Measurements from ENCODE around the gene SEMA4D. TPM values are rescaled to one million over a fixed set of nuclear protein-coding genes. Genes with fewer than 3 reads are reported as not detected.

SEMA4D gene
- total RNA-seq, 1 donor from 2014 or later = 12.3 TPM

DNA sequence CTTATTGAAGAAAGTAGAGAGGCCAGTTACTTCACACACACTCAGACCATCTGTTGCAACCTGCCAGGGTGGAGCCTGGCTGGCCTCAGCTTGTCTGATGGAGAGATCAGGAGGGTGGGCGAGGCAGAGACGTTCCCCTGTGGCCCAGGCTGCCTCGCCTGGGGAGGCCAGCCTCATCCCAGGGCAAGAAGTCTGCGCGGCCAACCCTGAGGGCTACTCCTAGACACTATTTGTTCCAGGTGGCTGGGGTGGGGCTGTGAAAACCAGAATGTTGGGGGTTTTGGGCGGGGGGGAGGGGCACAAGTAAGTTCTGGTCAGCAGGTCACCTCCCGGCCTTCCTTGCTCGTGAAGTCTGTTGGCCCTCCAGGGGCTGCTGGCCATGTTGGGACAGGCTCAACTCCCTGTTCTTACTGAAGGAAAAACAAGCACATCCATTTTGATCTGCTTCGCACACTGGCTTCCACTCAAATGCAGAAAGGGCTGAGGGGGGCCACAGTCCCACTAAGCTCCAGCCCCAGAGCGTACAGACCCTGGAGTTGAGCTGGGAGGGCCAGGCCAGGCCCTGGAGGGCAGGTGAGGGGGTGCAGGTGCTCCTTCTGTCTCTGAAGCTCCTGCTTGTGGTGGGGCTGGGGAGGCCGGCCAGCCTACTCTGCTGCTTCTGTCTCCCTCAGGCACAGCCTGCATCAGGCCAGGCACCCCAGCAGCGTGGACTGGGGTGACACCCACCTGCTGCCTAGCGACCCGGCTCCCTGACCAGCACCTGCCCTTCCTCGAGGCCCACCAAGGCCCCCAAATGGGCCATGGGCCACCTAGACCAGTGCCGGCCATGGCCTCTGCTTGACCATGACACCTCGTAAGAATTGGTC is 133.0 kb downstream of the SEMA4D start:
- TF ChIP-seq, protein P1, sequence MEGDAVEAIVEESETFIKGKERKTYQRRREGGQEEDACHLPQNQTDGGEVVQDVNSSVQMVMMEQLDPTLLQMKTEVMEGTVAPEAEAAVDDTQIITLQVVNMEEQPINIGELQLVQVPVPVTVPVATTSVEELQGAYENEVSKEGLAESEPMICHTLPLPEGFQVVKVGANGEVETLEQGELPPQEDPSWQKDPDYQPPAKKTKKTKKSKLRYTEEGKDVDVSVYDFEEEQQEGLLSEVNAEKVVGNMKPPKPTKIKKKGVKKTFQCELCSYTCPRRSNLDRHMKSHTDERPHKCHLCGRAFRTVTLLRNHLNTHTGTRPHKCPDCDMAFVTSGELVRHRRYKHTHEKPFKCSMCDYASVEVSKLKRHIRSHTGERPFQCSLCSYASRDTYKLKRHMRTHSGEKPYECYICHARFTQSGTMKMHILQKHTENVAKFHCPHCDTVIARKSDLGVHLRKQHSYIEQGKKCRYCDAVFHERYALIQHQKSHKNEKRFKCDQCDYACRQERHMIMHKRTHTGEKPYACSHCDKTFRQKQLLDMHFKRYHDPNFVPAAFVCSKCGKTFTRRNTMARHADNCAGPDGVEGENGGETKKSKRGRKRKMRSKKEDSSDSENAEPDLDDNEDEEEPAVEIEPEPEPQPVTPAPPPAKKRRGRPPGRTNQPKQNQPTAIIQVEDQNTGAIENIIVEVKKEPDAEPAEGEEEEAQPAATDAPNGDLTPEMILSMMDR (conservative IDR thresholded peaks at IDR 0.05; ENCODE audit: low read depth, low read length) = no peak
- DNase-seq (ENCODE audit: low read depth) = no peak
- no peak overlapping the region for H3K4me3 ChIP-seq (ENCODE audit: low read depth, low read length)

DNA sequence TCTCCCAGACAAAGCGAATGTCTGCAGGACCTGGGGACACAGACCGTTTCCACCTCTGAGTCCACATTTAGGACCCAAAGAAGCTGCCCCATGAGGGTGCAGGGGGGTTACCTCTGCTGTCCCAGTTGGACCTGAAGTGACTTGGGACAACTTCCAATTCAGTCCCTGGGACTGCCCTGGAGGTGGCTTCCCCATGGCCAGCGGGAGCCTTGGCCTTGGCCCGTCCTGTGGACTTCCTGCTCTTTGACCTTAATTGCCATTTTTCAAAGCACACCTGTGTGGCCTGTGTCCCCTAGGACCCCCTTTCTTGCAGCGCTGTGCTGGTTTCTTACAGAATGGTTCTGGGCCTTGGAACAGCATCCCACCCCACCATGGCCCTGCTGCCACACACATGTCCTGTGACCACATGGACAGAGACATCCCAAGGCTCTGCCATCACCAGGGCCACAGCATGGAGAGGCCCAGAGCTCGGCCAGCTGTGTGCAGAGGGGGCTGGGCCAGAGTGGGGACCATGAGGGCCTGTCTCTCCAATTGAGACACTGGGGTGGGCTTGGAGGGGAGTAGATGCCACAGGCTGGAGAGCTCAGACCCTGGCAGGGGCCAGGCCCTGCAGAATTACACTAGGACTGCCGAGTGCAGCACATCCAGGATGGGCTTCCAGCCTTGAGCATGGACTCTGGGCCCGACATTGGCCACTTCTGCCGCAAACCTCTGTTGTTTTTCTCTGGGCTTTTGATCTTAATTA is 133.8 kb downstream of the SEMA4D start:
- TF ChIP-seq, protein P1 (conservative IDR thresholded peaks at IDR 0.05; ENCODE audit: low read depth, low read length) = no peak
- no peak for DNase-seq (ENCODE audit: low read depth)
- no peak overlapping the region for H3K4me3 ChIP-seq (ENCODE audit: low read depth, low read length)

DNA sequence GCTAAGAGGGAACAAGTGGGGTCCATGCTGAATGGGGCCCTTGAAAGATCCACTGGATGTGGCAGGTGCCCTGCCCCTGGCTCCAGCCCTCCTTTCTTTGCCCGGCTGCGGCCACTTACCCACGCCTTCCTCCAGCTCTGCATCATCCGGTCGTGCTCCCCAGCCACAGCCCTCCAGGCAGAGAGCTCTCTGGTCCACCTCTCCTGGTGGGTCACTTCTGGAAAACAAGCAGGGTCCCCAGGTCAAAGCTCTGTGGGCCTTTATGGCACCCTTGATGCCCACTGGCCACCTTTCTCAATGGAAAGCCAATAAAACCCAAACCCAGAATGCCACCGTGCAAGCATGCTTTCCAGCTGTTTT is 134.6 kb downstream of the SEMA4D start:
- TF ChIP-seq, protein P1 (conservative IDR thresholded peaks at IDR 0.05; ENCODE audit: low read depth, low read length) = no peak
- DNase-seq (ENCODE audit: low read depth) = no peak
- H3K4me3 ChIP-seq (ENCODE audit: low read depth, low read length) = no peak overlapping the region

DNA sequence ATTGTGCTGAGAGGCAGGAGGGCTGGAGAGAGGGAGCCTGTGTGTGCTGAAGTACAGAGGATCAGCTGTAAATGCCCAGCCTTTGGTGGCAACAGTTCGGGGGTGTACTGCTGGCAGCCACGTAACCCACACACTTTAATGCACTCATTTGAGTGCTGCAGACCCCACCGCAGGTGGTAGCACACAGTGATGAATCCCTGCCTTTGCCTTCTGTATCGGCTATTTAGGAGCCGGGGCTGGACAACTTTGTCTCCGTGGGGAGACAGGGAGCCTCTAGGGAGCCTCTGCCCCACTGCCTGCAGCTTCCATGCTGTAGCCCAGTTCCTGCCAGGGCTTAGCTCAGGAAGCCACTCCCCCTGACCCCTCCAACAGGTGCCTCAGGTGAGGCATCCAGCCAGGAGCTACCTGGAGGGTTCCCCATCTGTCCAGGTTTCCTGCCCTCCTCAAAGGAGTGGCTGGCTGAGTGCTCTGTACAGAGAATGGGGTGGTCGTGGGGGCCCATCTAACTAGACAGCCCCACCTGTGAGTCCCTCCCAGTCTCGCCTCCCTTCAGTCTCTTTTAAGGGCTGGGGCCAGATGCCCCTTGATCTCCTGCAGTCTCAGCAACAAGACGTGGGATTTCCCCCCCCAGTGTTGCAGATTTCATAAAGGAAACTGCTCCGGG is 135.1 kb downstream of the SEMA4D start:
- TF ChIP-seq, protein P1 (conservative IDR thresholded peaks at IDR 0.05; ENCODE audit: low read depth, low read length) = no peak
- H3K4me3 ChIP-seq (ENCODE audit: low read depth, low read length) = no peak overlapping the region
- no peak for DNase-seq (ENCODE audit: low read depth)

DNA sequence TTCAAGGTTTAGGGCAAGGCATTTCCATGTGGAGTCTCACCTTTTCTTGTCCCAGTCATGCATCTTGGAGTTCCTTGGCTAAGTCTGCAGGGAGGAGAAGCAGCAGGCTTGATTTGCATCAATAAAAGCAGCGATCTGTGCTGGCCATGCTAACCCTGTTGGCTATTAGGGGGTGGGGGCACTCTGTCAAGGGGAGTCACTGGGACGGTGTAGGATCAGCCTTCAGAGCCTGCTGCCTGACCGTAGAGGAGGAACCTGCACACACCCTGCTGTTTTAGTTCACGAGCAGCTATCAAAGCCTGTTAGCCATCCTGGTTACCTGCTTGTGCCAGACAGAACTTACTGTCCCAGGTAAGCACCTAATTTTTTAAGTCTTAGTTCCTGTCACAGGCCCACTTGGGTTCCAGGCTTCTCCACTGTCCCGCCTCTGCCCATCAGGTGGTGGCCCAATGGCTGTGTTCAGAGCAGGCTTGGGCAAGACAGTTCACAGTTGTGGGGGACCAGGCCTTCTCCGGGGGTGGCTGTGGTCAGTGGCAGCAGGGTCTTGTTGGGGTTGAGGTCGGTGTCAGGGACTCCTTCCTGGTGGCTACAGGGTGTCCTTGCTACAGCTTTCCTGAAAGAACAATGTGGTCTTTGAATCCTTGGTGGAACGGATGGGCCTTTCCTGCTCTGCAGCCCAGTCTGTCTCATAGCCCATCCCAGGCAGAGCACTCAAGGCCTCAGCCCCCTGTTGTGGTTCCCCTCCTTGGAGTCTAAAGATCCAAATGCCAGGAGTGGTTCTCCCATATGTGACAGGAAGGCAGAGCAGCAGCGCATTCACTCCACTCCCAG is 135.9 kb downstream of the SEMA4D start:
- no peak overlapping the region for H3K4me3 ChIP-seq (ENCODE audit: low read depth, low read length)
- DNase-seq (ENCODE audit: low read depth) = no peak
- TF ChIP-seq, protein P1 (conservative IDR thresholded peaks at IDR 0.05; ENCODE audit: low read depth, low read length) = no peak

DNA sequence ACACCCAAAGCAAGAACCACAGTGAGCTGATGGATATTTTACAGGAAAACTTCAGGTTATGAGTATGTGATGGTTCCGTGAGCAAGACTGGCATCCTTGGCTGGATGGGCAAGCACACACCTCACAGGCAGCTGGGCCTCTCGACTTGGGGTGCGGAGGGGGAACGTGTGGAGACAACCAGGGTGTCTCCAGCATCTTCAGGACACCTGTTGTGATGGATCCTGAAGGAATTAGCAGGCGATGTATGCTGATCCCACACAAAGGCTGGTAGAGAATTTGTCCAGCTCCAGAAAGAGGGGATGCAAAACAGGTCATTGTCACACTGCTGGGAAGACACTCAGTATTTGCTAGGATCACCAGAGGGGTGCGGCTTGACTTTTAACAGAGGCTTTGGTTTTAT is 136.9 kb downstream of the SEMA4D start:
- DNase-seq (ENCODE audit: low read depth) = no peak
- H3K4me3 ChIP-seq (ENCODE audit: low read depth, low read length) = no peak overlapping the region
- TF ChIP-seq, protein P1 (conservative IDR thresholded peaks at IDR 0.05; ENCODE audit: low read depth, low read length) = no peak

Measured in epithelial cell of proximal tubule (primary cell).